ENCODE measurements around the gene KIF2A. TPM values are rescaled to one million over a fixed set of nuclear protein-coding genes. Genes with fewer than 3 reads are reported as not detected.
"Not testable (repeated sequence)": the region's sequence is repeated elsewhere in the genome, so short reads cannot be mapped to it uniquely, and the experiment has no call there.

Gene KIF2A
- total RNA-seq, 1 donor from 2014 or later: 23.4 TPM

DNA sequence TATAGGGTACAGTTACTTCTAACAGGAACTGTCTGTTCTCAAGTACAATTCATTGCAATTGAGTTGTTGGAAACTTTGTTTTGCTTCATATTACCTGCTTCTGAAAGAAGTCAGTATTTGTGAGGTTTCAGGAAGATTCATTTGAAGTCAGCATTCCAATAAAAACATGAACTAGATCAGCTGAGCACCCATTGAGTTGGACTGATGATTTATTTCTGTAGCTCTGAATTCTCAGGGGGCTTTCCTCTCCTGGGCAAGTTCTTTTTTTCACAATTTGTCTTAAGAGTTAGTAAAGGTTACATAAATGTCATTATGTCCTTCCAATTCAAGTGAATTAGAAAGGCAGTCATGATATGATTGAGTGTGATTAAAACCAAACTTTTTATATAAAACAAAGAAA lies 16.2 kb upstream of the KIF2A start:
- ATAC-seq: no peak
- Histone ChIP-seq H3K4me1 (no peaks in the 10 kb centered on the region), H3K4me3 (no peak overlapping the region), H3K36me3 (no peaks in the 10 kb centered on the region), H3K27me3 (no peaks in the 10 kb centered on the region), H3K9me3 (no peaks in the 10 kb centered on the region), H3K27ac (no peak overlapping the region)
- intact Hi-C loops (cut with DNase I): no loop called here
- TF ChIP-seq, protein P1, sequence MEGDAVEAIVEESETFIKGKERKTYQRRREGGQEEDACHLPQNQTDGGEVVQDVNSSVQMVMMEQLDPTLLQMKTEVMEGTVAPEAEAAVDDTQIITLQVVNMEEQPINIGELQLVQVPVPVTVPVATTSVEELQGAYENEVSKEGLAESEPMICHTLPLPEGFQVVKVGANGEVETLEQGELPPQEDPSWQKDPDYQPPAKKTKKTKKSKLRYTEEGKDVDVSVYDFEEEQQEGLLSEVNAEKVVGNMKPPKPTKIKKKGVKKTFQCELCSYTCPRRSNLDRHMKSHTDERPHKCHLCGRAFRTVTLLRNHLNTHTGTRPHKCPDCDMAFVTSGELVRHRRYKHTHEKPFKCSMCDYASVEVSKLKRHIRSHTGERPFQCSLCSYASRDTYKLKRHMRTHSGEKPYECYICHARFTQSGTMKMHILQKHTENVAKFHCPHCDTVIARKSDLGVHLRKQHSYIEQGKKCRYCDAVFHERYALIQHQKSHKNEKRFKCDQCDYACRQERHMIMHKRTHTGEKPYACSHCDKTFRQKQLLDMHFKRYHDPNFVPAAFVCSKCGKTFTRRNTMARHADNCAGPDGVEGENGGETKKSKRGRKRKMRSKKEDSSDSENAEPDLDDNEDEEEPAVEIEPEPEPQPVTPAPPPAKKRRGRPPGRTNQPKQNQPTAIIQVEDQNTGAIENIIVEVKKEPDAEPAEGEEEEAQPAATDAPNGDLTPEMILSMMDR (IDR thresholded peaks at IDR 0.05): no peak
- no peak for DNase-seq

DNA sequence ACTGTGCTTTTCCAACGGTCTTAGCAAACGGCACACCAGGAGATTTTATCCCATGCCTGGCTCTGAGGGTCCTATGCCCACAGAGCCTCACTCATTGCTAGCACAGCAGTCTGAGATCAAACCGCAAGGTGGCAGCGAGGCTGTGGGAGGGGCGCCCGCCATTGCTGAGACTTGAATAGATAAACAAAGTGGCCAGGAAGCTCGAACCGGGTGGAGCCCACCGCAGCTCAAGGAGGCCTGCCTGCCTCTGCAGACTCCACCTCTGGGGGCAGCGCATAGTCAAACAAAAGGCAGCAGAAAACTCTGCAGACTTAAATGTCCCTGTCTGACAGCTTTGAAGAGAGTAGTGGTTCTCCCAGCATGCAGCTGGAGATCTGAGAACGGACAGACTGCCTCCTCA lies 14.2 kb upstream of the KIF2A start:
- H3K27ac ChIP-seq; H3K36me3 ChIP-seq; H3K4me1 ChIP-seq; H3K4me3 ChIP-seq; intact Hi-C loops (cut with DNase I); H3K9me3 ChIP-seq; H3K27me3 ChIP-seq; DNase-seq; ATAC-seq: not testable (repeated sequence)

DNA sequence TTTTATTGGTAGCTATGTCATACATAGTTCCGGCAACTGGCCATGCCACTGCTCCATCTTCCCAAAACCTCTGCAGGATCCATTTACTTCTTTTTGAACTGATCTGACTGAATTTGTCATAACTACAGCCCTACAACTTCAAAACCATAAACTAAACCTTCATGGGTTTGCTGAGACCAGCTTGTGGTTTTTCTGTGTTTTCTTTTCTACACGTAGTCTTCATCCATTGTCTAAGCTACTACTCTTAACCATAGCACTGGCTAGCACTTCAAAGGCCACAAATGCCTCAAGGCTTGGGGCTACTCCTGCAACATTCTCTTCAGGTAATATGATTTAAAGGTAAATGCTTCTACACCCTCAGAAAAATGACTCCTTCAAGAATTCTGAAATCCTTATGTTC lies 9.0 kb upstream of the KIF2A start:
- no peaks in the 10 kb centered on the region for H3K36me3 ChIP-seq
- no peak overlapping the region for H3K4me3 ChIP-seq
- ATAC-seq (no peak), DNase-seq (no peak)
- no peaks in the 10 kb centered on the region for H3K9me3 ChIP-seq
- H3K27me3 ChIP-seq: no peaks in the 10 kb centered on the region
- no peak overlapping the region for H3K27ac ChIP-seq
- intact Hi-C loops (cut with DNase I): no loop called here
- TF ChIP-seq, protein P1 (IDR thresholded peaks at IDR 0.05): no peak
- no peaks in the 10 kb centered on the region for H3K4me1 ChIP-seq

DNA sequence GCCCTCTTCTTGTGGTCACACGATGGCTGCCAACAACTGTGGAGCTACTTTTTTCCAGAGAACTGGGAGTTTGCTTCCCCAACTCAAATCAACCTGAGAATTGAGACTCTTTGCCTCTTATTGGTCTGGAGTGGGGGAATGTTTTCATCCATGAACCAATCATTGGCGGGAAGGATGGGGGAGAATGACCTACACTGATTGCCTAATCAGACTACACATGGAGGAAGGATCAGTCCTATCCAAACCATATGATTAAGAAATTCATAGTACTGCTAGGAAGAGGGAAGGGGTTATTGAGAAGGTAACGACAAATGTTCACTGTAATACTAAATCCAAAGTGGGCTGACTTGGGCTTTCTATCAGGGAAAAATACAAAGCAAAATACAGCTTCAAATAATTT lies 7.9 kb upstream of the KIF2A start:
- no peaks in the 10 kb centered on the region for H3K27me3 ChIP-seq
- intact Hi-C loops (cut with DNase I): no loop called here
- no peaks in the 10 kb centered on the region for H3K4me1 ChIP-seq
- H3K36me3 ChIP-seq: no peaks in the 10 kb centered on the region
- H3K27ac ChIP-seq: no peak overlapping the region
- ATAC-seq (no peak), DNase-seq (no peak)
- no peak overlapping the region for H3K4me3 ChIP-seq
- H3K9me3 ChIP-seq: no peaks in the 10 kb centered on the region
- TF ChIP-seq, protein P1 (IDR thresholded peaks at IDR 0.05): no peak

DNA sequence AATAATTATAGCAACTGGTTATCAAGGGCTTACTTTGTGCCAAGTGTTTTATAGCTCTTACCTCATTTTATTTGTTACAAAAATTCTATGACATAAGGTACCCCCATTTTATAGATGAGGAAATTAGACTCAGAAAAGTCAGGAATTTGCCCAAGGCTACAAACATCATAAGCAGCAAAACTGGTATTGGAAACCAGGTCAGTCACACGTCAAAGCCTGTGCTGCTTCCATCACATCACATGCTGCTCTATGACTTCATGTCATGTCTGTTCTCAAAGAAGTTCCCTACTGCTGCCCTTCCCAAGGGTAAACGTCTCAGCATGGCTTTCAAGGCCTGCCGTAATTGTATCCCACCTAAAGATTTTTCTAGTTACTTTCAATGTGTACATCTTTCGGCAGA lies 6.9 kb upstream of the KIF2A start:
- no peak overlapping the region for H3K27ac ChIP-seq
- TF ChIP-seq, protein P1 (IDR thresholded peaks at IDR 0.05): no peak
- ATAC-seq (no peak), DNase-seq (no peak)
- H3K27me3 ChIP-seq: no peaks in the 10 kb centered on the region
- H3K4me3 ChIP-seq: no peak overlapping the region
- no peaks in the 10 kb centered on the region for H3K36me3 ChIP-seq
- no peaks in the 10 kb centered on the region for H3K4me1 ChIP-seq
- H3K9me3 ChIP-seq: no peaks in the 10 kb centered on the region
- intact Hi-C loops (cut with DNase I): no loop called here

DNA sequence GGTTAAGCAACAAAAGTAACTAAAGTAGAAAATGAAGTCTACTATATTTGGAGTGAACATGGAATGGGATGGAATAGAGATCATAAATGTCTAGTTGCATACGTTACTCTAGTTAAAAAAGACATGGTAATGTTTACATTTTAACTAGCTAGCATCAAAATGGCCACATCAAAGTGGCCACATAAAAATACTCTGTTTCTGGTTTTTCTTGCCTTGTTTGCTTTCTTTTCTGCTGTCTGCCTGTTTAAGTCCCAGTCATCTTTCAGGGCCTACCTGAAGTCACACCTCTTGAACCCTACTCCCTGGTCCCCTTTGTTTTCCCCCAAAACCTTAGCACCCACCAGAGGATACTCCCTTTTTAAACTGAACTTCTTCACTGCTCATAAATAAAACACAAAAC lies 6.4 kb upstream of the KIF2A start:
- Histone ChIP-seq H3K27ac (no peak overlapping the region), H3K36me3 (no peaks in the 10 kb centered on the region), H3K4me3 (no peak overlapping the region), H3K4me1 (no peaks in the 10 kb centered on the region), H3K27me3 (no peaks in the 10 kb centered on the region), H3K9me3 (no peaks in the 10 kb centered on the region)
- DNase-seq (no peak), ATAC-seq (no peak)
- intact Hi-C loops (cut with DNase I): no loop called here
- TF ChIP-seq, protein P1 (IDR thresholded peaks at IDR 0.05): no peak

Data from upper lobe of right lung (tissue), 1 donor.